Activated CD4-positive, alpha-beta T cell treated with anti-CD3 and anti-CD28 coated beads, Interleukin-2, amount 50 U/mL, for 48 hours (primary cell): Measurements from ENCODE around the gene DGKQ.

Experiments
- DNase-seq, 2 experiments: peaks; one replicate each; pipeline ENCODE4 v3.0.0-alpha.2; 2020

DGKQ gene

GRCh38 chr4:960140-960635, 13.2 kb downstream of the DGKQ start:
- no peak for DNase-seq

- no peak for DNase-seq
Observed at GRCh38 chr4:959338-960139, 13.8 kb downstream of the DGKQ start.

- no peak for DNase-seq
Observed at GRCh38 chr4:958696-959337, 14.6 kb downstream of the DGKQ start.

GRCh38 chr4:958314-958665, 15.1 kb downstream of the DGKQ start:
- no peak for DNase-seq

GRCh38 chr4:957581-958313, 15.6 kb downstream of the DGKQ start:
- no peak for DNase-seq

- DNase-seq, result no peak
Observed at GRCh38 chr4:957231-957580, 16.2 kb downstream of the DGKQ start.

GRCh38 chr4:956531-957230, 16.7 kb downstream of the DGKQ start:
- DNase-seq, result no peak

- no peak for DNase-seq
Observed at GRCh38 chr4:955931-956381, 17.4 kb downstream of the DGKQ start.

- DNase-seq, result no peak
Observed at GRCh38 chr4:955161-955921, 18.0 kb downstream of the DGKQ start.

GRCh38 chr4:954211-955020, 19.0 kb downstream of the DGKQ start:
- DNase-seq, result no peak

GRCh38 chr4:953574-953915, 19.8 kb downstream of the DGKQ start:
- no peak for DNase-seq

GRCh38 chr4:952881-953573, 20.3 kb downstream of the DGKQ start:
- no peak for DNase-seq

- no peak for DNase-seq
Observed at GRCh38 chr4:951594-952468, 21.5 kb downstream of the DGKQ start.

GRCh38 chr4:951186-951585, 22.2 kb downstream of the DGKQ start:
- DNase-seq, result no peak

- no peak for DNase-seq
Observed at GRCh38 chr4:950136-951020, 23.0 kb downstream of the DGKQ start.

GRCh38 chr4:949656-950055, 23.7 kb downstream of the DGKQ start:
- DNase-seq, result no peak

GRCh38 chr4:948936-949300, 24.5 kb downstream of the DGKQ start:
- no peak for DNase-seq

GRCh38 chr4:948101-948935, 25.1 kb downstream of the DGKQ start:
- no peak for DNase-seq
